Stomach (tissue), 9 donors: ENCODE data around the gene LEFTY1. TPM values are rescaled to one million over a fixed set of nuclear protein-coding genes. Genes with fewer than 3 reads are reported as not detected.

Experiments
- DNase-seq, 2 donors: peaks; one replicate each; pipeline versions ENCODE4 v3.0.0 to v3.0.0-alpha.2; 2013 to 2019
- H3K27ac ChIP-seq, 5 donors: fragments of 200-600 bp in 4 of 5; sonication (generic) in 4 of 5; one replicate each; pipeline ENCODE4 v1.5.1; 2013 to 2019; ENCODE audit warnings: mild to moderate bottlenecking in 1 of 5, moderate library complexity in 1 of 5
- H3K27me3 ChIP-seq, 3 donors: fragments of 200-600 bp; sonication (generic); one replicate each; pipeline ENCODE4 v1.5.1; 2017 to 2019; ENCODE audit warnings: mixed run types in 1 of 3
- H3K36me3 ChIP-seq, 4 donors: fragments of 200-600 bp; sonication (generic); 1 replicate in 3 of 4; 2 replicates in 1 of 4; pipeline ENCODE4 v1.5.1; 2016 to 2019
- H3K4me1 ChIP-seq, 4 donors: fragments of 200-600 bp; sonication (generic); one replicate each; pipeline ENCODE4 v1.5.1; 2016 to 2019
- H3K4me3 ChIP-seq, 4 donors: fragments of 200-600 bp; sonication (generic) in 3 of 4; one replicate each; pipeline ENCODE4 v1.5.1; 2016 to 2019; ENCODE audit warnings: mild to moderate bottlenecking in 1 of 4
- H3K9me3 ChIP-seq, 4 donors: fragments of 200-600 bp; sonication (generic); one replicate each; pipeline ENCODE4 v1.5.1; 2016 to 2019
- CTCF ChIP-seq, 7 experiments: fragments of 450-650 bp in 4 of 7; fragments of 200-600 bp in 3 of 7; sonication (generic) in 3 of 7; IDR thresholded peaks; one replicate each; pipeline ENCODE4 v1.5.1; 2016 to 2019; ENCODE audit warnings: antibody characterized with exemption in 7 of 7, control low read depth in 2 of 7, mild to moderate bottlenecking in 1 of 7
- EP300 ChIP-seq: sonication (generic); formaldehyde crosslinking; IDR thresholded peaks from one replicate; pipeline ENCODE4 v1.6.1; 2017; ENCODE audit warnings: antibody characterized with exemption
- POLR2A ChIP-seq, 4 donors: fragments of 450-650 bp; IDR thresholded peaks; one replicate each; pipeline ENCODE4 v1.6.1; 2016; ENCODE audit warnings: antibody characterized with exemption in 4 of 4, control low read depth in 2 of 4, mild to moderate bottlenecking in 1 of 4, moderate library complexity in 1 of 4
- POLR2AphosphoS5 ChIP-seq, 3 donors: sonication (generic); formaldehyde crosslinking; IDR thresholded peaks; one replicate each; pipeline ENCODE4 v1.6.1; 2016; ENCODE audit warnings: antibody characterized with exemption in 3 of 3
- WGBS, 5 donors: extraction: QIAGEN DNeasy Blood & Tissue Kit in 3 of 5; methylation state at CpG; one replicate each; pipeline versions ENCODE4 v1.1.5 to v1.1.7; 2013 to 2018; 5-methylcytosine and 5-hydroxymethylcytosine counted together
- intact Hi-C: fragments of 100-400 bp; cut with DNase I; formaldehyde crosslinking; loops from one replicate; pipeline ENCODE4 v1.15.1; 2023; ENCODE audit warnings: low total_unique reads
- polyA plus RNA-seq, 3 donors: library from polyadenylated mRNA; stranded (reverse); fragments of 200-250 nt; gene quantifications; one replicate each; pipeline ENCODE4 v1.2.3, GENCODE V29; 2013
- total RNA-seq, 5 donors: library from RNA; depleted of rRNA; stranded (reverse); fragments of >200 nt; gene quantifications; one replicate each; pipeline versions ENCODE4 v1.1.0 to v1.2.3, GENCODE V29; 2014 to 2016
- donor health status: healthy with polysubstance abuse.
- donor health status: Bipolar disorder and iron deficiency.
- donor health status: healthy.

LEFTY1 gene
- total and polyA plus RNA-seq, 8 donors: 0.37 to 499 (median 0.61) TPM; not detected in 3

GRCh38 chr1:225860876-225861441 is 28.0 kb downstream of the LEFTY1 start:
- Histone ChIP-seq H3K4me1 (peaks cover 6 to 27% (median 19%) of the 10 kb centered on the region in 4 donors), H3K9me3 (no peaks in the 10 kb centered on the region), H3K36me3 (peaks cover 55 to 99% (median 91%) of the 10 kb centered on the region in 4 donors), H3K27ac (no peak overlapping the region), H3K4me3 (no peak overlapping the region), H3K27me3 (no peaks in the 10 kb centered on the region)
- intact Hi-C loops: loop anchor here (10.0 kb wide), 1 partner anchor 76 kb away; no protein-coding TSS in a partner anchor
- DNase-seq: no peak
- WGBS, 5 donors: 90 to 94% (median 91%) methylated on average over 6 to 7 of the region's 7 CpGs
- TF ChIP-seq POLR2A (IDR thresholded peaks at IDR 0.05): no peak
- no peak for TF ChIP-seq CTCF (IDR thresholded peaks at IDR 0.05)
- no peak for TF ChIP-seq EP300
- no peak for TF ChIP-seq POLR2AphosphoS5 (IDR thresholded peaks at IDR 0.05)

- no peak for DNase-seq
- no peak overlapping the region for H3K27ac ChIP-seq
- H3K27me3 ChIP-seq: no peaks in the 10 kb centered on the region
- H3K9me3 ChIP-seq: no peaks in the 10 kb centered on the region
- TF ChIP-seq POLR2AphosphoS5 (IDR thresholded peaks at IDR 0.05) (no peak), EP300 (no peak), POLR2A (IDR thresholded peaks at IDR 0.05) (no peak), CTCF (IDR thresholded peaks at IDR 0.05) (no peak)
- peaks cover 52 to 99% (median 90%) of the 10 kb centered on the region in 4 donors for H3K36me3 ChIP-seq
- H3K4me3 ChIP-seq: no peak overlapping the region
- 82 to 94% (median 92%) methylated on average over 5 of the region's 5 CpGs for WGBS, 5 donors
- intact Hi-C loops: loop anchor here (10.0 kb wide), 1 partner anchor 75 kb away; no protein-coding TSS in a partner anchor
- peaks cover 6 to 27% (median 15%) of the 10 kb centered on the region in 4 donors for H3K4me1 ChIP-seq
Observed at GRCh38 chr1:225860107-225860506, 28.8 kb downstream of the LEFTY1 start.

GRCh38 chr1:225859151-225859550 is 29.8 kb downstream of the LEFTY1 start:
- Histone ChIP-seq H3K4me1 (peaks cover 0 to 23% (median 6%) of the 10 kb centered on the region in 4 donors), H3K27ac (no peak overlapping the region), H3K27me3 (no peaks in the 10 kb centered on the region), H3K36me3 (peaks cover 50 to 99% (median 91%) of the 10 kb centered on the region in 4 donors), H3K9me3 (no peaks in the 10 kb centered on the region), H3K4me3 (no peak overlapping the region)
- TF ChIP-seq POLR2A (IDR thresholded peaks at IDR 0.05) (no peak), POLR2AphosphoS5 (IDR thresholded peaks at IDR 0.05) (no peak), CTCF (IDR thresholded peaks at IDR 0.05) (no peak)
- DNase-seq: no peak
- intact Hi-C loops: no loop called here
- WGBS, 5 donors: 88 to 98% (median 91%) methylated on average over 5 of the region's 5 CpGs

GRCh38 chr1:225857256-225857655 is 31.7 kb downstream of the LEFTY1 start:
- DNase-seq: no peak
- no peak for TF ChIP-seq POLR2A (IDR thresholded peaks at IDR 0.05)
- TF ChIP-seq POLR2AphosphoS5 (IDR thresholded peaks at IDR 0.05): no peak
- TF ChIP-seq EP300: no peak
- no peak for TF ChIP-seq CTCF (IDR thresholded peaks at IDR 0.05)
- Histone ChIP-seq H3K36me3 (peaks cover 62 to 99% (median 94%) of the 10 kb centered on the region in 4 donors), H3K27me3 (no peaks in the 10 kb centered on the region), H3K27ac (peak overlapping the region in 1 of 5 donors; percentile 20), H3K4me3 (no peak overlapping the region), H3K9me3 (no peaks in the 10 kb centered on the region), H3K4me1 (peaks cover 0 to 16% (median 3%) of the 10 kb centered on the region in 4 donors)
- WGBS, 5 donors: 20 to 57% (median 42%) methylated on average over 6 to 7 of the region's 7 CpGs
- intact Hi-C loops: no loop called here
